Ammon's horn (tissue), 1 donor: ENCODE results near the gene LILRB2.
"Not testable (repeated sequence)": the region's sequence is repeated elsewhere in the genome, so short reads cannot be mapped to it uniquely, and the experiment has no call there.

Experiments used
- DNase-seq: peaks from one replicate; pipeline ENCODE4 v3.0.0-alpha.2; 2016; ENCODE audit warnings: low spot score

The LILRB2 gene

DNA sequence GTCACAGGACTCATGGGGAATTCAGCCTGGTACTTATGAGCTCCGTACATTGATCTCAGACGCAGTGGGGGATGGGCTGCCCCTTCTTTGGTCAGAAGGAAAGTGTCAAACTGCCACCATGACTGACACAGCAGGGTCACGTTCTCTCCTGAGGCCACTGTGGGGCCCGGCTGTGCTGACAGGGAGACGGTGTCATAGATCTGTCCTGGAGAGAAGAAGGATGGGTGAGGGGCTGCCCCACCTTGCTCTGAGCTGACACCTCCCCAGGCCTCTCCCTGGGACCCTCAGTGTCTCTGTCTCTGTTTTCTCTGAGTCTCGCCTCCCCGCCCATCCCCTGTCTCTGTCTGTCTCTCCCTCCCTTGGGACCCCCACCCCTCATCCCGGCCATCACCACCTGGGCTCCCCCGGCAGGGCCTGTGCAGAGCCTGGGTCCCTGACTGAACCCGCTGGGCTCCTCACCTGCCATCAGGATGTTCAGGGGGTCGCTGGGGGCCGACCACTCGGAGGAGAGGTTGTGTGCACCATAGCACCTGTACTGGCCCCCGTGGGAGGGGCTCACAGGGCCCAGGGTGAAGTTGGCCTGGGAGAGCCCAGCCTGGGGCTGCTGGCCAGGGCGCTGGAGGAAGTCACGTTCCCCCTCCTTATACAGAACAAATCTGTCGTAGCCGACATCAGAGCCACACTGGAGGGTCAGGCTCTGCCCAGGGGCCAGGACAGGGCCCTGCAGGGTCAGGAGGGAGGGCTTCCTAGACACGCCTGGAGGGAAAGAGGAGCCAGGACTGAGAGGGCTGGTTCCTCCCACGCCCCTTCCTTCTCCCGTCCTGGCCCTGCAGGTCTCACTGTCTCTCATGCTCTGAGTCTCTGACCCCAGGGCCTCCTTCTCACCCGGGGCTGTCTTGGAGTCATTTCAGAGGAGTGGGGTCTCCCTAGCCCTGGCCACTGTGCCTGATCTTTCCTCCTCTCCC is 40.3 kb downstream of the LILRB2 start:
- not testable (repeated sequence) for DNase-seq

DNA sequence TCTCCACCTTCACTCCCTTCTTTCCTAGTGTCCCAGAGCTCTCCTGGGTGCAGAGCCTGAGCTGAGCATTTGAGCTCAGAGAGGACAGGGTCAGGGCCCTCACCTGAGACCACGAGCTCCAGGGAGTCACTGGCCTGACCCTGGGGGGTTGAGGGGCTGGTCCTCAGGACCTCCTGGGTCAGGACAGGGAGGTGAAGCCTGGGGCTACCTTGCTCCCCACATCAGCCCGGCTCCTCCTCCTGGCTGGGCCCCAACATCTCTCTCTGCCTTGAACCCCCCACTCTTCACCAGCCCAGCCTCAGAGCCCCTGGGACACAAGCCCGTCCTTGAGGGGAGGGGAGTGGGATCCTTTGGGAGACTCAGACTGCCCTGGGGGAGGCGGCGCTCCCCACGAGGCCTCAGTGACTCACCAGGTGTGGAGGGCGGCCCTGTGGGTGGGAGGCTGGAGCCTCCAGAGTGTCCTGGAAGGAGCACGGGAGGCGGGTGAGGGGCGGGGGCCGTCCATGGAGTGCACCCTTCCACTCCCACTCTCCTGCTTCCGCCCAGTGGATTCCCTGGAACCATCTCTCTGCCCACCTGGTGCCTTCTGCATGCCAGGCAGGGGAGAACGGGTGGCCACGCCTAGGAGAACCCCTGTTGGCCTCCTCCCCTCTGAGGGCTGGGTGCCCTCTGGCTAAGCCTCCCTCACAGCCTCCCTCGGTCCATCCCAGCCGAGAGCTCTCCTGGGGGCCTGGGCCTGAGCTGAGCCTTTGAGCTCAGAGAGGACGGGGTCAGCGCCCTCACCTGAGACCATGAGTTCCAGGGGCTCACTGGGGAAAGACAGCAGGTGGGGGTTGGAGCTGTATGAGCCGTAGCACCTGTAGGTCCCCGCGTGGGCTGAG is 41.2 kb downstream of the LILRB2 start:
- not testable (repeated sequence) for DNase-seq

DNA sequence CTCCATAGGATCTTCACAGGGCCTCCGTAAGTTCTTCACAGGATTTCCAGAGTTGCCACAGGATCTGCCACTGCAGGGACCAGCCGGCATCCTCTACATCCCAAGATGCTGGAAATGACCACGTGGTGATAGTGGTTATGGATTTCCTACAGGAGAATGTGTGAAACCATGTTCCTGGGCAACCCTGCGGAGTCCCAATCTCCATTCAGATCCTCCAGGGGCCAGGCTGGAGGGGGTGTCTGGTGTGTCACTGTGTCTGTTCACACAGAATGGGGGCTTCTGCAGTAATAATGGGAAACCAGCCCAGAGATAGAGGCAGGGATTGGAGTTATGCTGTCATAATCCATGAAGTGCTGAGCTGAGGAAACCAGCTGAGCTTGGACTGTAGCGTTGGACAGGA is 47.0 kb downstream of the LILRB2 start:
- DNase-seq: no peak

DNA sequence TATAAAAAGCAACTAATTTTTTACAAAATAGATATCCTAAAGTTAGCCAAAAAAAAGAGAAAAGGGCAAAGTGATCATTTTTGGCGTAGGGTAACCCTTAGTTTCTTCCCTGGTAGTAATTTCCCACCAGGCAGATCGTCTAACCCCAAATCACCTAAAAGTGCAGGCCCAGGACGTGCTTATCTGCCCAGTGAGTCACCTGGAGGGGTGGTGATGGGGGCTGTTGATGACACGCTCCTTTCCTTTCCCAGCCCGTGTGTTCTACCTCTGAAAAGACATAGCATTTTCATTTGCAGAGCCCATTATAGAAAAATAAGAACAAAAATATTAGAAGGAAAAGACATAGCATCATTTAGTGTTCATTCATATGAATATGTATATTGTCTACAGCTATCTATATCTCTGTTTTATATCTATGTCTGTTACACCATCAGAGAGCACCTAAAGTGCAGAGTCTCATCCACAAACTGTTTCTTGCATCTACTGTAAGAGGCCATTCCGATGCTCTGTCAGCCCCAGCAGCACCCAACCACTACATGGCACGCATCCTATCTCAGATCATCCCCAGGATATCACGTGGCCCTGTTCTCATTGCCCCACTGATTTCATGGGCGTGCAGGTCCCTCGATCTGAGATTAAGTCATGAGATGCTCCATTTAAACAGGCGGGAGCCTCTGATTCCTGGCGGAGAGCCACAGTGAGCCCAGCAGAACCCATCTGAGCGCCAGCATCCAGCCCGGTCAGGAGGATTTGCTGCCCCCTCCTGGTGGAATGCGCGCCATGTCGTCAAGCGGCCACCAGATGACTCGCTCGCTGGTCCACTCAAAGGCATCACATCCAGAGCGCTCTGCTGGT is 49.6 kb downstream of the LILRB2 start:
- peak; percentile 90 for DNase-seq

DNA sequence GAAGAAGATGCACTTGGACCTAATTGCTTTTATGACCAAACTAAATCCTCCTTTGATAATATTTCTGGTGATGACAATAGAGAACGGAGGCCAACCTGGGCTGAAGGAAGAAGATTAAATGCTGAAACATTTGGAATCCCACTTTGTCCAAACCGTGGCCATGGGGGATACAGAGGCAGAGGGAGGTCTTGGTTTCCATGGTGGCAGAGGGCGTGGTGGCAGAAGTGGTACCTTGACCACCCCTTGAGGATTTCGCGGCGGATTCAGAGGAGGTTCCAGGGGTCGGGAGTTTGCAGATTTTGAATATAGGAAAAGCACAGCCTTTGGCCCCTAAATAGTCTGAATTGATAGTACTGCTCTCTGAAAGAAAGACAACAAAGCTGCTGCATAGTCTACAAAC is 50.9 kb downstream of the LILRB2 start:
- no peak for DNase-seq

DNA sequence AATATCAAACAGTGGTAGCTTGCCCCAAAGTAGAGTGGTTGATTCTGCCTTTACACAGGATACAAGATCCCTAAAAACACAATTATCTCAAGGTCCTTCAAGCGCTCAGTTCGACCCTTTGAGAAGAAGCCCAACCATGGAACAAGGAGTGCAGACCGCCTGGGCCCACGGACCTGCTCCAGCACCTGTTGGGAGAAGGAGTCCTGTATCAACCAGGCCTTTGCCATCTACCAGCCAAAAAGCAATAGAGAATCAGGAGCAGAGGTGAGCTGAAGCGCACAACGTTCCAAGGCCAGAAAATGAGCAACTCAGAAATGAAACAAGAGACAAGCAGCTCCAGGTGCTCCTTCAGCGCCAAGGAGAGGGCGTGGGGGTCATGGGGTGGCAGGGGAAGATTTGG is 51.8 kb downstream of the LILRB2 start:
- no peak for DNase-seq

DNA sequence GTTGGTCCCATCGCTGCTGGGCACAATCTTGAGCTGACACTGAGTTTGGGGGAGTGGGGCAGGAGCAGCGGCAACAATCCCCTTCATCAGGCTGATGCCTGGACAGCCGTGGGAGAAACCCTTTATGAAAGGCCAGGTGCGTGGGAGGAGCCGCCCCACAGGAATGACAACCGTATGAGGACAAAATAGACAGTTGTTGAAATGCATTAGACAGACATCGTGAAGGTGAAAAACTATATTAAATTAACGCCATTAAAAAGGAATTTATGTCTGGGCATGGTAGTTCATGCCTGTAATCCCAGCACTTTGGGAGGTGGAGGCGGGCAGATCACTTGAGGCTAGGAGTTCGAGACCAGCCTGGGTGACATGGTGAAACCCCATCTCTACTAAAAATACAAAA is 56.3 kb downstream of the LILRB2 start:
- DNase-seq: not testable (repeated sequence)

DNA sequence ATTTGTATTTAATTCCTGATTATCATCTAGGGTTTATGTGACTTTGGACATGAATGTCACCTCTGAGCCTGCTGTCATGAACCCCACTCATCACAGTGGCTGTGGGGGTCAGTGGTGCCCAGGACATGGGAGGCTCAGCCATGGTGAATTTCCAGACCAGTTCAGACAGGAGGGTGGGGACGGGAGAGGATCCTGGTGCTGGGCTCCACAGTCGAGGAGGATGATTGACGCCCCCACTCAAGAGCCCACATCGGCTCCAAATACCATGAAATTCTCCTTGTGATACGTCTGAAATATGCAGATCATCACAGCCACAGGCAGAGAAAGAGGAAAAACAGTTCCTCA is 57.0 kb downstream of the LILRB2 start:
- not testable (repeated sequence) for DNase-seq
